OCI-LY7 (cell line): ENCODE results near the gene B3GAT1.

Source experiments
- EZH2phosphoT487 ChIP-seq: fragments of 200-600 bp; sonication (generic); IDR thresholded peaks from 2 replicates; pipeline ENCODE4 v1.6.1; 2018; ENCODE audit warnings: low read depth, borderline replicate concordance, mild to moderate bottlenecking, mixed run types, antibody characterized with exemption, low read length, moderate library complexity, mixed read lengths
- TF ChIP-seq, protein P1 (sequence below): fragments of 200-600 bp; sonication (generic); conservative IDR thresholded peaks from 2 replicates; pipeline ENCODE4 v1.5.1; 2014; ENCODE audit warnings: mild to moderate bottlenecking, antibody characterized with exemption, low read length, moderate library complexity, mixed read lengths

DNA sequence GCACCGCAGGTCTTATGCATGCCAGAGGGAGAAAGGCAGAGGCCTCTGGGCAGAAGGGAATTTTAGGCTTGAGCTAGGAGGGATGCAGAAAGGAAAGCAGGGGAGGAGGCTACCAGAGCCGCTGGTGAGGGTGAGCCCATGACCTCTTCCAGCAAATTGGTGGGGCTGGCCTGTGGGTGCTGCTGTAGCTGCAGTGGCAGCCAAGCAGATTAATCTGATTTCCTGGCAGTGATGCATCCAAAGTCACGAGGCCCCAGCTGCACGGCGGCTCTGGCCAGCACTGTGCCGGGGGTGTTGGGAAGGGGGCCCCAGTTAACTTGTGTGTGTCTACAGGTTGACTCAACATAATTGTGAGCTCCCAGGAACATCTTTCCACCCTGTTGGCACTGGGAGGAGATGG lies 41.4 kb upstream of the B3GAT1 start:
- TF ChIP-seq, protein P1, sequence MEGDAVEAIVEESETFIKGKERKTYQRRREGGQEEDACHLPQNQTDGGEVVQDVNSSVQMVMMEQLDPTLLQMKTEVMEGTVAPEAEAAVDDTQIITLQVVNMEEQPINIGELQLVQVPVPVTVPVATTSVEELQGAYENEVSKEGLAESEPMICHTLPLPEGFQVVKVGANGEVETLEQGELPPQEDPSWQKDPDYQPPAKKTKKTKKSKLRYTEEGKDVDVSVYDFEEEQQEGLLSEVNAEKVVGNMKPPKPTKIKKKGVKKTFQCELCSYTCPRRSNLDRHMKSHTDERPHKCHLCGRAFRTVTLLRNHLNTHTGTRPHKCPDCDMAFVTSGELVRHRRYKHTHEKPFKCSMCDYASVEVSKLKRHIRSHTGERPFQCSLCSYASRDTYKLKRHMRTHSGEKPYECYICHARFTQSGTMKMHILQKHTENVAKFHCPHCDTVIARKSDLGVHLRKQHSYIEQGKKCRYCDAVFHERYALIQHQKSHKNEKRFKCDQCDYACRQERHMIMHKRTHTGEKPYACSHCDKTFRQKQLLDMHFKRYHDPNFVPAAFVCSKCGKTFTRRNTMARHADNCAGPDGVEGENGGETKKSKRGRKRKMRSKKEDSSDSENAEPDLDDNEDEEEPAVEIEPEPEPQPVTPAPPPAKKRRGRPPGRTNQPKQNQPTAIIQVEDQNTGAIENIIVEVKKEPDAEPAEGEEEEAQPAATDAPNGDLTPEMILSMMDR = no peak
- TF ChIP-seq EZH2phosphoT487 = no peak
